GM18861 (cell line): ENCODE measurements around the gene NUDT14.

Experiments
- ATAC-seq: cut with Tn5 transposase; IDR thresholded peaks from one replicate; pipeline ENCODE4 v1.9.1; 2021; ENCODE audit not compliant: unreplicated experiment

The NUDT14 gene

DNA sequence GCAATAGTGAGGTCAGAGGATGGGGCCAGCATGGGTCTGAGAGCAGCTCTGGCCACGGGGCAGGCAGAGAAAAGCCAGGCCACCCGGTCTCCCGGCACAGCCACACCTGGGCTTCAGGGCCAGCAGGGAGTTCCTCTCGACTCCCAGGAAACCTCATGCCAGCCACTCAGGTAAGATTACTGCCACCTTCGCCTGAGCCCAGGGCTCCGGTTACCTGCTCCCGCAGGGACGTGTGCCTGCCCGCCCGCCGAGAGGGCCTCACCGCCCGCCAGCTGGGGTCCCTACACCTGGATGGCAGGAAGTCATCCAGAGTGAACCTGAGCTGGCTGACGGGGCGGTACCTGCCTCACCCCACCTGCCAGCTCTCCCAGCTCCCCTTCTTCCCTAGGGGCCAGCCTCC lies 19.8 kb downstream of the NUDT14 start:
- ATAC-seq, result no peak

DNA sequence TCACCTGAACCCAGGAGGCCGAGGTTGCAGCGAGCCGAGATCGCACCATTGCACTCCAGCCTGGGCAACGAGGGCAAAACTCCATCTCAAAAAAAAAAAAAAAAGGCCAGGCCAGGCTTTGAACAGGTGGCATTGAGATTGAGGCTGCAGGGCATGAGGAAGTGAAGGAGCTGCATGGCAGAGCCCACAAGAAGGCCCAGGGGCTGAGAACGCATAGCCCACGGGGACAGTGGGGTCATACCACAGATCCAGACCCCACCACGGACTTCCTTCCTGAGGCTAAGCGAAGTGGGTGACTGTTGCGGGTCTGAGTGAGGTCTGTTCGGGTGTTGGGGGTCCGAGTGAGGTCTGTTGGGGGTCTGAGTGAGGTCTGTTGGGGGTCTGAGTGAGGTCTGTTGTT lies 20.3 kb downstream of the NUDT14 start:
- ATAC-seq, result no peak

DNA sequence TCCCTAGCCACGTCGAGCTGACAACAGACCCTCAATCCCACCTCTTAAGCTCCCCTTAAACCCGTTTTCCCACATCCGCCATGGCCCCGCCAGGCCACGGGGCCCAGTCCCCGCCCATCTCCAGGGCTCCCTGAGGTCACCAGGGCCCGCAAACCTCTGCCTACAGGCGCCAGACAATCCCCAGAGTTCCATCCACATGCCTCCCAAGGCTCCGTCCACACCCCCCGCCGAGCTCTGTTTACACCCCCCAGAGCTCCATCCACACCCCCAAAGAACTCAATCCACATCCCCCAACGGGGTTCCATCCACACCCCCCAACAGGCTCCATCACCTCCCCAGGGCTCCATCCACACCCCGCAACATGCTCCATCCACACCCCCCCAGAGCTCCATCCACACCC lies 21.8 kb downstream of the NUDT14 start:
- no peak for ATAC-seq

DNA sequence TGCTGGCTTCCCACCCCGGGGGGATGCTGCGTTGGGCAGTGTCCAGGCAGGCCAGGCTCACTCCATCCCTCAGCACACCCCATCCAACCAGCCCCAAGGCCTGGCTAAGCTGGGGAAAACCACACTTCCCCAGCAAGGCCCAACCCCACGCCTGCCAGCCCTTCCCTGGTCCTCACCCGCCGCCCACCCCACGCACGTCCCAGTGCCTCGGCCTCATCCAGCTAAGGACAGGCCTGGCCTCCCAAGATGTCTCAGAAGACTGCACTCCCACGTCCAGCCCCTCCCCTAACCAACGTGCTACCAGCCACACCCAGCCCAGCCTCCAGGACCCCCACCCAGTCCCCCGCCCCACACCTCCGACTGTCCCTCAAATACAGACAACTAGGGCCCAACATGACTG lies 22.3 kb downstream of the NUDT14 start:
- no peak for ATAC-seq

DNA sequence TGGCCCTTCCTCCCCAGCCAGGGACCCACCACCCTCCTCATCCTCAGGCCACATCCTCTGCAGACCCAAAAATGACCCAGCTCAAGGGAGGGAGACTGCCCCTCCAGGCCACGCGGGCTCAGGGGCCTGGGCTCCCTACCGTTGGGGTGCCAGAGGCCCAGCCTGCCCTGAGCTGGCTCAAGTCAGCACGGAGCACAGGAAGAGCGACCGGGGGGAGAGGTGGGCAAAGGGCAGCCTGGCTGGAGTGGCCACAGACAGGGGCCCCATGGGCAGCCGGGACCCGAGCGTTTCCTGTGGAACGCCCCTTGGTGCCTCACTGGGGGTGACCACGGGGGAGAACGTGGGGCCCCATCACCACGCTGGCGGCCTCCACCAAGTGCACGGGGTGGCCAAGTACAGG lies 23.2 kb downstream of the NUDT14 start:
- ATAC-seq, result no peak

DNA sequence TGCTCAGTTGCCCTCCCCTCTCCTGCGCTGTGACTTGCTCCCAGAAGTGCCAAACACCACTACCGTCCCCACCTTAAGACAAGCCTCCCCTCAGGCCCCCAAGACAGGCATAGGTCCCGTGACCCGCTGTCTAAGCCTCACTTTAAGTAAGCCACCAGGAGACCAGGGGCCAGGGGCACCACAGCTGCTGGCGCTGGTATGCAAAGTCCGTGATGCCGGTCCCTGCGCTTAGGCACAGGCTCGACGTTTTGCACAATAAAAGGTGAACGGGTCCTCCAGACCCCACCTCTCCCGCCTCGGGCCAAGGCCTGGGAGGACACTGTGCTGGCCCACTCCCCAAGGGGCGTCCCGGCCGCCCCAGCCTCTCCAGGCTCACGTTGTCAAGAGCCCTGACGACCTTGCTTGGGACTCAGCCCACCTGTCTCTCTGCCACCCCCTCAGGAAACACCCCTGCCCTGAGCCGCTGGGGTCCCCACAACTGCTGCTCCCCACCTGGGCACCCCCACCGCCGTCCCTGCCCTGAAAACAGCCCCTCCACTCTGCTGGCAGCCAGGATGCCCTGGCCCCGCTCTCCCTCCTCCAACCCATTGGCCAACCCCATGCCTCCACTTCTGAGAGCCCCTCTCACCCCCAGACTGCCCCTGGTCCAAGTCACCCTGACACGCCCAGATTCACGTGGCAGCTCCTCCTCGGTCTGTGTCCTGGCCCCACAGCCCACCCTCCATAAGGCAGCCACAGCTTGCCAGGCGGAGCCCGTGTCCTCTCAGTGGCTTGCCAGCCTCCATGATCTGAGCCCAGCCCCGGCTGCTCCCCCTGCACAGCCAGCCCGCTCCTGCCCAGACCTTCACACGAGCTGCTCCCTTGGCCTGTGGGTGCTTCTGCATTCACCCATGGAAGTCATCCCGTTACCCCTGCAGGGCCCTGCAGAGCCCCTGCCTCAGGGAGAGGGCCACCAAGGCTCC lies 24.4 kb downstream of the NUDT14 start:
- no peak for ATAC-seq

DNA sequence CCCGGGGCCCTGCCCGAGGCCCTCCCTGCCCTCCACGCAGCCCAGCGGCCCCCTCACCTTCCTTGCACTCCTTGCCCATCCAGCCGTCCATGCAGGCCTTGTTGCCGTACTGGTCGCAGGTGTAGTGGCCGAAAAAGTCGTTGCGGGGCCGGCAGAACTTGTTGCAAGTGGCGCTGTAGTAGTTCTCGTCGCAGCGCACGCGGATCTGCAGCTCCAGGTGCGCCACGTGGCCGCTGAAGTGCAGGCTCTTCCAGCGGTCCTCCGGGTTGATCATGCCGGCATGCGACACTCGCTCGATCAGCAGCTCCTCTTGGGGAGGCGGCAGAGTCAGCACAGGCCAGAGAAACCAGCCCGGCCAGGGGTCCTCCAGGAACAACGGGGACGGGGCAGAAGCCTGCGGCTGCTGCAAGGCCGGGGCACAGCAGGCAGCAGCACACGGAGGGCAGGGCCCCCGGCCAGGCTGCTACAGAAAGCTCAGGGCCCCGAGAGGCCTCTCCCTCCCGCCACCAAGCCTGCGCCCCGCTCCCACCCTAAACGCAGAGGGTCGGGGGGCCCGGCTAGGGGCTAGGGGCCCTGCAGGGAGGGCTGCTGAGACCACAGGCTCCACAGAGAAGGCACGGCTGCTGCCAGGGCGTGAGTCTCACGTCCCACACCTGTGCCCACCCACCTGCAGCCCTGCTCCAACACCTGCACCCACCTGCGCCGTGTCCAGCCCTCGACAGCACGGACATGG lies 25.3 kb downstream of the NUDT14 start:
- ATAC-seq, result no peak

DNA sequence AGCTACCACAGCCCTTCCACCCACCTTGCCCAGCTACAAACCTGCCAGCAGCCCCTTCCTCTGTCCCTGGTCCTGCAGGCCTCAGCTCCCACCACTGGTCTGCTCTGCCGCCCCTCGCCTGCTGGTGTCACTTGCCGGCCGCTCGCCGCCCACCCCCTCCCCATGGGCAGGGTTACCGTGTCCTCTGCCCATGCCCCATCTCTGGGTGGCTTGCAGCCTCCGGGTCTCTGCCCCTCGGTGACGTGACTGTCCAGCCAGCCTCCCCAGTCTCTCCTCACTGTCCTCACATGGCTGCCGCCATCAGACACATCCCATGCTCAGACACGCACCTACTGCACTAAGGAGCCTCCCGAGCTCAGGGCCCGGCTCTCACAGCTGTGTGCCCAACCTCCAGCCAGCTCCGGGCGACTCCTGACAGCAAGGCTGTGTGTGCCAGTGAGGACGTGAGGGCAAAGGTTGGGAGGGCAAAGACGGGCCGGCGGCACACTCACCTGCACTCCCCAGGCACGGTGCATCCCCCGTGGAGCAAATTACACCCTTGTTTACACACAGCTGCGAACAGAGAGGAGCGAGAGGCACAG lies 26.0 kb downstream of the NUDT14 start:
- no peak for ATAC-seq

DNA sequence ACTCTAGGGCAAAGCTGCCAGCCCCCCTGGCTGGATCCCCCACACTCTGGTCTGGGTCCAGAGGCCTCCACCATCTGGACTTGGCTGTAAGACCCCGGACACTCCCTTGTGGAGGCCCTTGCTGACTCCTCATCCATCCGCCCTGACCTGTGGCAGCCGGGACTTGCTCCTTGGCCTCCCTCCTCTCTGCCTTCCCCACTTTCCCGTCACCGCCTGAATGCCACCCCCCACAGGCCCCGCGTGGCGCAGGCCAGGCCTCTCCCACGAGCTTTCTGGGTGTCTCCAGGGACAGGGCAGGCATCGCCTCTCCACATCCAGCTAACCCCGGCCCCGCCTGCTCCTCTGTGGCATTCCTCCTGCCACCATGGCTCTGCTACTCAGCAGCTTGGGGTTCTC lies 26.6 kb downstream of the NUDT14 start:
- no peak for ATAC-seq

DNA sequence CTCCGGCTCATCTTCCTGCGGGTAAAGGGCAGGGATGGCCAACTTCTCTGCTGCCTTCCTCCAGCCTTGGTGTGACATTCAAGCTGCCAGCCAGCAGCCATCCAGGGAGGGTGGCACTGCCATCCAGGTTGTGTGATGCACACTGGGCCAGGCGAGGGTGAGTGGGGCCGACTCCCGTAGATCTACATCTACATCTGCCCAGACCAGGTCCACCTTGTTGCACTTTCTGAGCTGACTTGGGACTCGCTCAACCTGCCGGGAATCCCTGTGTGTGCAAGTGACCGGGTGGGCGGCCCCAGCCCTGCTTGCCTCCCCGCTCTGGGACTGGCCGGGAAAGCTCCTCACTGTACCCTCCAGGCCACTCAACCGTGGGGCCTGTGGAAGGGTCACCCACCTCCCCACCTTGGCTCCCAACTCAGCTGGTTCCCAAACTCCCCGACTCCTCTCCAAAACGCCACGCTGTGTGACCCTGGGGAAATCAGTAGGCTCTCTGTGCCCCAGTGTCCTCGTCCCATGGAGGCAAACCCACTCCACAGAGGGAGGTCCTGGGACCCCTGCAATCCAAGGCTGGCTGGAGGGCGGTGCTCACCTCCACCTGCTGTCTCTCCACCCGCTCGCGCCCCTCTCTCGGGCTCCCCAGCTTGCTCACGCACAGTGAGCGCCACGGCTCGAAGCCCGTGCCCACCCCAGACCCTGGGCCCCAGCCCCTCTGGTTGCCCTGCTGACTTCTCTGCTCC lies 27.2 kb downstream of the NUDT14 start:
- no peak for ATAC-seq

DNA sequence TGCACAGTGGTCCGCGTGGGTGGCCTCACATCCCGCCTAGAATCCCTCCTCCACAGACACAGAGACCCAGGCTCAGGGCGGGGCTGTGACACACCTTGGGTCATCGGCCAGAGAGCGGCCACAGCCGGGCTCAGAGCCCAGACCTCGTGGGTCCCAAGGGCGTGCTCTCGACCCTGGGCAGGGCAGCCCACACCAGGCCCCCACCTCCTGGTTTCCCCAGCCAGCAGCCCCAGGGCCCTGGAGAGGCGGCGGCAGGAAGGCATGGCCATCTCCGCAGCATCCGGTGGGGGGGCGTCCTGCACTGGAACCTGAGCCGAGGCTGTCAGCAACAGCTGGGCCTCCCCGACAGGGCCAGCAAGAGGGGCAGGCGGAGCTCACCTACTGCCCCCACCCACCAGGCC lies 27.8 kb downstream of the NUDT14 start:
- ATAC-seq, result no peak

DNA sequence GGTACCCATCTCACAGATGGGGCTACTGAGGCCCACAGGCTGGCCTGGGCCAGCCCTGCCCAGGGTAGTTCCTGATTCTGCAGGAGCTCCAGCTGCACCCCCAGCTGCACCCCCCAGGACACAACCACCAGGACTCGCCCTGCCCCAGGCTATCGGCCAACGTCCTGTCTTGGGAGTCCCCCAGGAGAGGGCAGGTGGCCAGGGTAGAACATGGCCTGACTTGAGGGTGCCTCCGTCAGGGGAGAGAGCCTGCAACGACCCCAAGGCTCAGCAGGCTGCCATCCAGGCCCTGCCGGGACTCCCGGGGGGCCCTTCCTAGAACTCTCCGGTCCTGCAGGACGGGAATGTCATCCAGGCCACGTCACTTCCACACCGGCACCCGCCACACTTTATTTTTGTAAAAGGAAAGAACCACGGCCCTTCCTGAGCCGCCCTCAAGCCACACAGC lies 28.3 kb downstream of the NUDT14 start:
- ATAC-seq, result no peak

DNA sequence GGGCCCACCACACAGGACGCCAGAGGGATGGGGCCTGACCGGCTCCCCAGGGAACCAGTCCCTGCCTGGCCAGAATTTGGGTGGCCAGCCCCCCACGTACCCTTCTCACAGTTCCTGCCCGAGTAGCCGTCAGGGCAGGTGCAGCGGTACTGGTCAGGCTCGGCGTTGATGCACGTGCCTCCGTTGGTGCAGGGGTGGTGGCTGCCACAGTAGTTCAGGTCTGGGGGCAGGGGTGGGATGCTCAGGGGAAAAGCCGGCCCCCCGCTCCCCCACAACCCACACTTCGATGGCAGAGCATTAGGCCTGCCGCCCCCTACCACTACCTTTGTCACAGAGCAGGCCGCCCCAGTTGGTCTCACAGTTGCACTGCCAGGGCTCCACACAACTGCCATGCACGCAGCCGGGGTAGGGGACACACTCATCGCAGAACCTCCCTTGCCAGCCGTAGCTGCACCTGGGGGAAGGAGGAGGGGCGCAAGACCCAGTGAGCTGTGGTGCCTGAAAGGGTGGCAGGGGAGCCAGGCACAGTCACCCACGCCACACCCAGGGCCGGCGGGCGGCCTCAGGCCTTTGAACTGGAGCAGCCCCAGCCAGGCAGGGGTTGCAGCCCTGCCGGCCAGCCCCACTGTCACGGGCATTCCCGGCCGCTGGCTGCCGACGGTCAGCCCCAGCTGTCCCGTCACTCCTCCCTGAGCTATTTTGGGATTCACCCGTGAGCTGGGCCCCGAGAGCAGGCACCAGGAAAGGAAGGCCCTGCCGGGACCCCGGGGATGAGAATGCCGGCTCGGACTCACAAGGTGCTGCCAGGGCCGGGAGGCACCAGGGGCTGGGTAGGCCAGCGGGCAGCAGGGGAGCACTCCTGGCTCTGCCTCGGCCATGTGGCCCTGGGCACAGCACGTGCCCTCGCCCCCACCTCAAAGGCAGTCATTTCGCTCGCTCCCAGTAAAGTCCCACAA lies 29.0 kb downstream of the NUDT14 start:
- ATAC-seq, result no peak

DNA sequence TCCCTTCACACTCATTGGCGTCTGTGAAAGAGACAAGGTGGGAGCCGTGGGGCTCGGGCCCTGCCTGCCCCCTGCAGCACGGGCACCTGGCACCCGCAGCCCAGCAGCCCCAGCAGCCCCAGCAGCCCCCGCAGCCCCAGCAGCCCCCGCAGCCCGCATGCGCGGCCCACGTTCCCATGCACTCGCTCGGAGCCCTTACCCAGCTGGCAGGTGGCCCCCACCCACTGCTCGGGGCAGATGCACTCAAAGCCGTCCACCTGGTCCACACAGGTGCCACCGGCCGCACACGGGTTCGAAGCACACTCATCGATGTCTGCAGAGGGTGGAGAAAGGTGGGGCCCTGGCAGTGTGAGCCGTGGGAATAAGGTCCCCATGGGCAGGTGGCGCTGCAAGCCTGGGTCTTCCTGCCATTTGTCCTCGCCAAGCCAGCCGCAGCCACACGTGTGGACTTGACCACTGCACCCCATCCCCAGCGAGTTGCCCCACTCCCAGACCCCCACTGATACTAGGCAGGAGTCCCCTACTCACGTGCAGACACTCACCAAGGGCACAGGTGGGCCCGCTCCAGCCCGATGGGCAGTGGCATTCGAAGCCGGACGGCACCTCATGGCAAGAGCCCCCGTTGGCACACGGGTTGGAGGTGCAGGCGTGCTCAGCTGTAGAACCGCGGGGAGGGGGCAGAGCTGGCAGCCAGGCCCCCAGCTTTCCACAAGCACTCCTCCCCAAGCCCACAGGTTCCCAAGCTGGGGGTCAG lies 29.9 kb downstream of the NUDT14 start:
- ATAC-seq, result no peak

DNA sequence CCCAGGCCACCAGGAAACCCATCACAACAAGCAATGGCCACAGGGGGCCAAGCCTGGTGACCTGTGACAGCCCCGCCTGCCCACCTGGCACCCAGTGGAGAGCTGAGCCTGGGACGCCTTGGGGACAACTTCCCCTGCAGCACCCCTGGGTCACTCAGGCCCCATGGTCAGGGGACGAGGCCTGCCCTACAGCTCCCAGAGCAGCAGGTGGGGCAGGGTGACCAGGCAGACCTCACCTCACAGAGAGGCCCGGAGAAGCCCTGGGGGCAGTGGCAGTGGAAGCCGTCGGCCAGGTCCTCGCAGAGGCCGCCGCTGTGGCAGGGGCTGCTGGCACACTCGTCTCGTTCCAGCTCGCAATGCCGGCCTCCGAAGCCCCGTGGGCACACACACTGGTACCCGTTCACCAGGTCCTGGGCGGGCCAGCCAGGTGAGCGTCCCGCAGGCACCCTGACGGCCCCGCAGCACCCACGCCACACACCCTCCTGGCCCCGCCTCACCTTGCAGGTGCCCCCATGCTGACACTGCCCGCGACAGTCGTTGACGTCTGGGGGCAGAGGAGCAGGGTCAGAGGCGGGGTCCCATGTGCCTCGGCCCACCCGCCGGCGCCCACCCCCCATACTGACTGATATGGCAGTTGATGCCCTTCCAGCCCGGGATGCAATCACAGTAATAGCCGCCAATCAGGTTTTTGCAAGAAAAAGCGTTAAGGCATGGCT lies 30.6 kb downstream of the NUDT14 start:
- ATAC-seq, result no peak

DNA sequence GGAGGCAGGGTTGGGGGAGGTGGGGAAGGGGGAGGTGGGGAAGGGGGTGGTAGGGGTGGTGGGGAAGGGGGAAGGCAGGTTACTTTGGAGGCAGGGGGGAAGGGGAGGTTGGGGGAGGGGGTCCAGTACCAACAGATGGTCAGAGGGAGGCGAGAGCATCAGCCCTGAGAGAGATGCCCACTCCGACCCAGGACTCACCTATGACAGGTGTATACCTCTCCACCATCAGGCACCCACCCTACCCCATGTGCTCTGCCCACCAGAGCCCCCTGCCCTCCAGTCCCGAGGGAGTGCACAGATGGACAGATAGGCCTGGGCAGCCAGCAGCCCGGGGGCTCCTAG lies 31.1 kb downstream of the NUDT14 start:
- ATAC-seq, result no peak

DNA sequence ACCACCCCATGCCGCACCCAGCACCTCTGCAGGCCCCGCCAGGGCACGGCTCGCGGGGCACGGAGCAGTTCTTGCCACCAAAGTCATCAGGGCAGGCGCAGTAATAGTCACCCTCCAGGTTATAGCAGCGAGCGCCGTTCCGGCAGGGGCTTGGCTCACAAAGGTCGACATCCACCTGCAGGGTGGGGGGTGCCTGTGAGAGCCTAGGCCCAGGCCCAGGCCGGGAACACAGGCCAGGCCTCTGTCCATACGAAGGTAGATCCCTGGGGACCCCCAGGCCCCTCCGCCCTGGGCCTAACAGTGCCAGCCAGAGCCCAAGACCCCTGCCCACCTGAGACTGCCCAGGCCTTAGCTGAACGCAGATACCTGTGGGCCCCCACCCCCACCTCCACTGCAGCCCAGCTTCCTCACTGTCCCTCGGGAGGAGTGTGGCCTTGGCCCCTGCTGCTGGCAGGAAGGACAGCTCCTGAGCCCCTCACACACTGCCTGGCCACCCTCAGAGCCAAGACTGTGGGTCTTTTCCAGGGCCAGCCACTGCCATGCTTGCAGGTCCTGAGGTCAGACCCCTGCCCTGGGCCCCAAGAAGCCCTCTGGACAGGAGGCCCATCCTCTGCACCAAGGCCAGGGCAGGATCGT lies 31.8 kb downstream of the NUDT14 start:
- no peak for ATAC-seq

DNA sequence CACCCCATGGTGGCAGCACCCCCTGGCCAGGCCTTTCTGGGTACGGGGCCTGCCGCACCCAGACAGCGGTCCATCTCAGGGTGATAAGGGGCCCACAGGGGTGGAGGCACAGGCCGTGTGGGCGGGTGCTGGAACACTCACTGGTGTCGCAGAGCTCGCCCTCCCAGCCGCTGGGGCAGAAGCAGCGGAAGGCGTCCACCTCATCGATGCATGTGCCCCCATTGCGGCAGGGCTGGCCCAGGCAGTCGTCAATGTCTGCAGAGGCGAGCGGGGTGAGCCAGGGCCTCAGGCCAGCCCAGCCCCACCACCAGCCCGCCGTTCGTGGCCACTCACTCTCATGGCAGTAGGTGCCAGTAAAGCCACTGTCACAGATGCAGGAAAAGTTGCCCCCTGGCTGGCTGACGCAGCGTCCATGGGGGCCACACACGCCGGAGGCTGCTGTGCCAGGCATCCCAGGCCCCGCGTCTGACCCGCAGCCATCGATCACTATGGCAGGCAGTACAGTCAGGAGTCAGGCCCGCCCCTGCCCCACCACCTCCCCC lies 32.4 kb downstream of the NUDT14 start:
- ATAC-seq, result no peak
